Spleen (tissue), 11 donors: ENCODE measurements around the gene LRRC3. TPM values are rescaled to one million over a fixed set of nuclear protein-coding genes. Genes with fewer than 3 reads are reported as not detected.

Experiments
- DNase-seq: peaks from one replicate; pipeline ENCODE4 v3.0.0-alpha.2; 2020
- H3K27ac ChIP-seq, 8 donors: fragments of 200-600 bp; sonication (generic) in 7 of 8; 1 replicate in 4 of 8; 2 replicates in 4 of 8; pipeline versions ENCODE4 v1.5.0 to v1.8.0; 2016 to 2021; ENCODE audit warnings: inconsistent platforms in 4 of 8, mild to moderate bottlenecking in 4 of 8, moderate library complexity in 1 of 8
- H3K27me3 ChIP-seq, 7 donors: fragments of 200-600 bp; sonication (generic) in 6 of 7; replicated peaks in 1 of 7; 1 replicate in 4 of 7; 2 replicates in 3 of 7; pipeline versions ENCODE4 v1.5.0 to v1.8.0; 2016 to 2021; ENCODE audit warnings: inconsistent platforms in 3 of 7, mild to moderate bottlenecking in 1 of 7
- H3K36me3 ChIP-seq, 6 donors: fragments of 200-600 bp; sonication (generic) in 5 of 6; 1 replicate in 4 of 6; 2 replicates in 2 of 6; pipeline versions ENCODE4 v1.5.0 to v1.8.0; 2016 to 2021; ENCODE audit warnings: inconsistent platforms in 2 of 6
- H3K4me1 ChIP-seq, 6 donors: fragments of 200-600 bp; sonication (generic) in 5 of 6; 1 replicate in 3 of 6; 2 replicates in 3 of 6; pipeline versions ENCODE4 v1.5.0 to v1.8.0; 2016 to 2021; ENCODE audit warnings: inconsistent platforms in 3 of 6
- H3K4me3 ChIP-seq, 8 donors: fragments of 200-600 bp; sonication (generic) in 7 of 8; 1 replicate in 4 of 8; 2 replicates in 4 of 8; pipeline versions ENCODE4 v1.5.0 to v1.8.0; 2016 to 2021; ENCODE audit warnings: inconsistent platforms in 4 of 8, mild to moderate bottlenecking in 4 of 8, moderate library complexity in 2 of 8
- H3K9me3 ChIP-seq, 8 donors: fragments of 200-600 bp; sonication (generic) in 7 of 8; 1 replicate in 4 of 8; 2 replicates in 4 of 8; pipeline versions ENCODE4 v1.5.0 to v1.8.0; 2016 to 2021; ENCODE audit warnings: inconsistent platforms in 4 of 8
- CTCF ChIP-seq, 11 experiments: fragments of 200-600 bp in 7 of 11; fragments of 450-650 bp in 4 of 11; sonication (generic) in 4 of 11; IDR thresholded peaks in 8 of 11; conservative IDR thresholded peaks in 3 of 11; 1 replicate in 7 of 11; 2 replicates in 4 of 11; pipeline versions ENCODE4 v1.4.0 to v1.8.0; 2016 to 2021; ENCODE audit warnings: antibody characterized with exemption in 11 of 11, inconsistent platforms in 4 of 11, mild to moderate bottlenecking in 1 of 11
- POLR2A ChIP-seq, 3 donors: fragments of 450-650 bp; IDR thresholded peaks; one replicate each; pipeline ENCODE4 v1.5.1; 2017; ENCODE audit warnings: antibody characterized with exemption in 3 of 3, mild to moderate bottlenecking in 1 of 3
- POLR2AphosphoS5 ChIP-seq, 3 donors: sonication (generic); formaldehyde crosslinking; IDR thresholded peaks; one replicate each; pipeline ENCODE4 v1.5.1; 2017; ENCODE audit warnings: antibody characterized with exemption in 3 of 3
- WGBS, 5 donors: extraction: QIAGEN DNeasy Blood & Tissue Kit in 3 of 5; methylation state at CpG; one replicate each; pipeline versions ENCODE4 v1.1.5 to v1.1.7; 2013 to 2018; 5-methylcytosine and 5-hydroxymethylcytosine counted together
- intact Hi-C: fragments of 100-400 bp; cut with DNase I; formaldehyde crosslinking; loops from one replicate; pipeline ENCODE4 v1.15.0; 2023; ENCODE audit warnings: low total_unique reads
- polyA plus RNA-seq, 3 donors: library from polyadenylated mRNA; stranded (reverse); fragments of 200-250 nt; gene quantifications; one replicate each; pipeline ENCODE4 v1.2.1, GENCODE V29; 2013
- total RNA-seq, 7 donors: library from RNA; depleted of rRNA in 3 of 7; stranded (reverse); fragments of >200 nt in 3 of 7; fragmentation: NEBNext Ultra II Directional in 4 of 7; extraction: Animal tissue kit (Norgen Biotek cat#: 25700) in 4 of 7; gene quantifications; one replicate each; pipeline versions ENCODE4 v1.1.0 to v1.2.1, GENCODE V29; 2016 to 2021
- donor health status: healthy with polysubstance abuse.
- donor health status: DM: no; HTN: no; CAD: no; lungs with moderate emphysema.
- donor health status: DM: no; HTN: no; CAD: no.
- donor health status: Bipolar disorder and iron deficiency.
- donor health status: healthy.
- donor health status: DM: no; HTN: no; CAD: no.
- donor health status: DM: yes; HTN: yes; CAD: no.

The LRRC3 gene
- total and polyA plus RNA-seq, 10 donors, result 0.24 to 4.9 (median 2.5) TPM

GRCh38 chr21:44449473-44450363 is 5.6 kb upstream of the LRRC3 start:
- H3K9me3 ChIP-seq, result peaks cover 0 to 21% (median 16%) of the 10 kb centered on the region in 8 donors
- no peak overlapping the region for H3K4me3 ChIP-seq
- DNase-seq, result peak; percentile 61
- TF ChIP-seq POLR2AphosphoS5 (IDR thresholded peaks at IDR 0.05) (no peak), POLR2A (IDR thresholded peaks at IDR 0.05) (no peak), CTCF (IDR thresholded peaks at IDR 0.05 in 8 of 11, conservative IDR thresholded peaks at IDR 0.05 in 3 of 11) (no peak)
- H3K27me3 ChIP-seq, result peaks cover 0 to 51% (median 0%) of the 10 kb centered on the region in 7 donors
- WGBS, 5 donors, result 55 to 71% (median 66%) methylated on average over 20 to 28 of the region's 28 CpGs
- intact Hi-C loops, result no loop called here
- H3K27ac ChIP-seq, result no peak overlapping the region
- peaks cover 0 to 2% (median under 1%) of the 10 kb centered on the region in 6 donors for H3K4me1 ChIP-seq
- no peaks in the 10 kb centered on the region for H3K36me3 ChIP-seq

DNA sequence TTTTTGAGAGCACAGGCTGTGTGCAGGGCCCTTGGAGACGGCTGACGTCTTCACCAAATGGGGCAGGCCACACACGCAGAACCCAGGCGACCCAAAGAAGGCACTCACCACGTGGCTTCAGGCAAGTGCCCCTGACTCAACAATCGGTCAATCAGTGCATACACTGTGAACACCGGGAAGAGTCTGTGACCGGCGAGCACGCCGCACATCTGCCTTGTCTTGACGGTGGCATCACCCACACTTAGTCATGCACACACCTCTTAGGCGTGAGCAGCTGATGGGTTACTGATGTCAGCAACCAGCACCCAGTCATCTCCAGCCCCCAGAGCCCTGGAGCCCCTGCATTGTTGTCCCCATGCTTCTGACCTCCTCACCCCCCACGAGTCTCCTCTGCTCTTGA is 4.9 kb upstream of the LRRC3 start:
- Histone ChIP-seq H3K9me3 (peaks cover 0 to 21% (median 18%) of the 10 kb centered on the region in 8 donors), H3K4me3 (no peak overlapping the region), H3K36me3 (no peaks in the 10 kb centered on the region), H3K4me1 (peaks cover 0 to 6% (median 4%) of the 10 kb centered on the region in 6 donors), H3K27ac (no peak overlapping the region), H3K27me3 (peaks cover 0 to 48% (median 0%) of the 10 kb centered on the region in 7 donors)
- 75 to 82% (median 77%) methylated on average over 2 to 14 of the region's 14 CpGs for WGBS, 5 donors
- no peak for TF ChIP-seq CTCF (IDR thresholded peaks at IDR 0.05 in 8 of 11, conservative IDR thresholded peaks at IDR 0.05 in 3 of 11)
- no peak for TF ChIP-seq POLR2AphosphoS5 (IDR thresholded peaks at IDR 0.05)
- no peak for TF ChIP-seq POLR2A (IDR thresholded peaks at IDR 0.05)
- peak; percentile 54 for DNase-seq
- intact Hi-C loops, result no loop called here

- Histone ChIP-seq H3K4me3 (no peak overlapping the region), H3K36me3 (no peaks in the 10 kb centered on the region), H3K9me3 (peaks cover 0 to 21% (median 18%) of the 10 kb centered on the region in 8 donors), H3K4me1 (peaks cover 2 to 11% (median 6%) of the 10 kb centered on the region in 6 donors), H3K27ac (no peak overlapping the region), H3K27me3 (peaks cover 0 to 49% (median 0%) of the 10 kb centered on the region in 7 donors)
- intact Hi-C loops, result no loop called here
- no peak for TF ChIP-seq CTCF (IDR thresholded peaks at IDR 0.05 in 8 of 11, conservative IDR thresholded peaks at IDR 0.05 in 3 of 11)
- TF ChIP-seq POLR2AphosphoS5 (IDR thresholded peaks at IDR 0.05), result no peak
- TF ChIP-seq POLR2A (IDR thresholded peaks at IDR 0.05), result no peak
- 80 to 92% (median 87%) methylated on average over 14 of the region's 14 CpGs for WGBS, 5 donors
- no peak for DNase-seq
These were observed 4.3 kb upstream of the LRRC3 start for GRCh38 chr21:44450999-44451398.

DNA sequence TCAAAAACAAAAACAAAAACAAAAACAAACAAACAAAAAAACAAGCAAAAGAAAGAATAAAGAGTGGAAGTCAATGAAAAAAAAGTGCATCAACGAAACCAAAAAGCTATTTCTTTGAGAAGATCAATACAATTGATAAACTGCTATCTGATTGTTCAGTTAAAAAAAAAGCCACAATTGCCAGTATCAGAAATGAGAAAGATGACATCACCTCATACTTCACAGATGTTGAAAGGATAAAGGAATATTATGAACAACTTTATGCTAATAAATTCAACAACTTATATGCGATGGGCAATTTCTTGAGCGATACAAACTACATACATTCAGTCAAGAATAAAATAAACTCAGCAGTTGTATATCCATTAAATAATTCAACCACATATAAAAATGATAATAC is 2.2 kb upstream of the LRRC3 start:
- intact Hi-C loops, result no loop called here
- 88 to 96% (median 92%) methylated on average over 3 of the region's 3 CpGs for WGBS, 5 donors
- TF ChIP-seq CTCF (IDR thresholded peaks at IDR 0.05 in 8 of 11, conservative IDR thresholded peaks at IDR 0.05 in 3 of 11) (no peak), POLR2AphosphoS5 (IDR thresholded peaks at IDR 0.05) (no peak), POLR2A (IDR thresholded peaks at IDR 0.05) (no peak)
- H3K4me1 ChIP-seq, result peaks cover 5 to 18% (median 12%) of the 10 kb centered on the region in 6 donors
- no peak for DNase-seq
- H3K4me3 ChIP-seq, result no peak overlapping the region
- peaks cover 0 to 21% (median 18%) of the 10 kb centered on the region in 8 donors for H3K9me3 ChIP-seq
- peaks cover 0 to 40% (median 0%) of the 10 kb centered on the region in 7 donors for H3K27me3 ChIP-seq
- no peak overlapping the region for H3K27ac ChIP-seq
- peaks cover 0 to 4% (median 0%) of the 10 kb centered on the region in 6 donors for H3K36me3 ChIP-seq
